ENCODE results near the gene DLG5.

The DLG5 gene

DNA sequence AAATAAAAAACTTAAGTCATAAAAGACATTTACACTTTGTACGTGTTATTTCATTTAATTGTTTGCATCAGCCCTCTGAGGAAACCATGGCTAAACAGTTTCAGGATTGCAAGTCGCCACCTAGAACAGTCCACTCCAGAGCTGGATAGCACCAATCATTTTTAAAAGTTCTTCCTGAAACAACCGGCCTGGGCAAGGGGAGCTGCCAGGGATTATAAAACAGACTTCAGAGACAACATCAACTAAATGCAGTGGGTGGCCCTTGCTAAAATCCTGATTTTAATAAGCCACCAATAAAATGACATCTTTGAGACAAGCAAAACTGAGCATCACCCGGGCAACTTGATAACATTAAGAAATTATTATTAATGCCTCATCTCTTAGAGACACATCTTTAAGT is 13.5 kb downstream of the DLG5 start:
- H3K4me1 ChIP-seq (ENCODE audit: control insufficient read depth, insufficient read depth, low read length) = peaks cover 5% of the 10 kb centered on the region
- no peaks in the 10 kb centered on the region for H3K27me3 ChIP-seq (ENCODE audit: control insufficient read depth, insufficient read depth, low read length, poor library complexity, severe bottlenecking)
- H3K27ac ChIP-seq (ENCODE audit: insufficient read depth, low read depth, low read length, poor library complexity, severe bottlenecking) = no peak overlapping the region
- no peak overlapping the region for H3K4me3 ChIP-seq (ENCODE audit: insufficient read depth, low read depth, low read length)
- 93 to 95% methylated on average over 3 to 4 of the region's 4 CpGs for WGBS, 2 experiments
- no peaks in the 10 kb centered on the region for H3K36me3 ChIP-seq (ENCODE audit: control insufficient read depth, insufficient read depth, low read length)
- no peaks in the 10 kb centered on the region for H3K9me3 ChIP-seq (ENCODE audit: control insufficient read depth, low read length)

DNA sequence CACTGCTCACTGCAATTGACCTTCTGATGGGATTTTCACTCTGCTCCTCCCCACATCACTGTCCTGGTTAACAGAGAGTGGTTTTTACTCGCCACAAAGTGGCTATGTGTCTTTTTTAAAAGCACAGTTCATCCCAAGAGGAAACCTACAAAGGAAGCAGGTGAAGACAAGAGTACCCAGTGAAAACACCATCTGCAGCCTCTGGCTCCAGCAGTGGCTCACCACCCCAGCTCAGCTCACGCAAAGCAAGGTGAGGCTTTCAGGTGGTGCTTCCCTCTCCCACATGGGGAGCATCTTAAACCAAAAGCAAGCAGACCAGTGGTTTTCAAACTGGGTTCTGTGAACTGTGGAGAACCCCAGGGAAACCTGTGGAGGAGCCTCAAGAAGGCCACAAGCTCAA is 14.0 kb downstream of the DLG5 start:
- Histone ChIP-seq H3K36me3 (ENCODE audit: control insufficient read depth, insufficient read depth, low read length) (no peaks in the 10 kb centered on the region), H3K4me1 (ENCODE audit: control insufficient read depth, insufficient read depth, low read length) (peaks cover 5% of the 10 kb centered on the region), H3K9me3 (ENCODE audit: control insufficient read depth, low read length) (no peaks in the 10 kb centered on the region), H3K27ac (ENCODE audit: insufficient read depth, low read depth, low read length, poor library complexity, severe bottlenecking) (no peak overlapping the region), H3K27me3 (ENCODE audit: control insufficient read depth, insufficient read depth, low read length, poor library complexity, severe bottlenecking) (no peaks in the 10 kb centered on the region), H3K4me3 (ENCODE audit: insufficient read depth, low read depth, low read length) (no peak overlapping the region)
- WGBS, 2 experiments = 89 to 93% methylated on average over 2 of the region's 2 CpGs

DNA sequence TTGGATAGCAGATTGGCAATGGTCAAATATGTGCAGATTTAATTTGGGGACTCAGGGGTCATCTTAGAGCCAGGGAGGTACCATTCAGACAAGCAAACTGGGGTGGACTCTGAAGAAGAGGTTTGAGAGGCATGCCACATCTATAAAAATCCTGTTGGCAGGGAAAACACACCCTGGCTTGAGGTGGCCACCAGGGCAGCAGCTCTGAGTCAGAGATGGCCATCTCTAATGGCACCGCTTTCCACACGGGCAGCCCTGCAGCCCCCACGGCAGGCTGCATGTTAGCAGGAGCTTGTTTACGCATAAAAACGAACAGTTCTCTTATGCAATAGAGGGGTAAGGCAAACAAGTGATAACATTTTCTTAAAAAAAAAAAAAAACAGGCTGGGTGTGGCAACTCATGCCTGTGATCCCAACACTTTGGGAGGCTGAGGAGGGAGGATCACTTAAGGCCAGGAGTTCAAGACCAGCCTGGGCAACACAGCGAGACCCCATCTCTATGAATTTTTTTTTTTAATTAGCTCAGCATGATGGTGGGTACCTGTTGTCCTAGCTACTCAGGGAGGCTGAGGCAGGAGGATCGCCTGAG is 14.9 kb downstream of the DLG5 start:
- Histone ChIP-seq H3K4me1 (ENCODE audit: control insufficient read depth, insufficient read depth, low read length) (peaks cover 5% of the 10 kb centered on the region), H3K4me3 (ENCODE audit: insufficient read depth, low read depth, low read length) (no peak overlapping the region), H3K36me3 (ENCODE audit: control insufficient read depth, insufficient read depth, low read length) (no peaks in the 10 kb centered on the region), H3K27ac (ENCODE audit: insufficient read depth, low read depth, low read length, poor library complexity, severe bottlenecking) (no peak overlapping the region), H3K9me3 (ENCODE audit: control insufficient read depth, low read length) (no peaks in the 10 kb centered on the region), H3K27me3 (ENCODE audit: control insufficient read depth, insufficient read depth, low read length, poor library complexity, severe bottlenecking) (no peaks in the 10 kb centered on the region)
- 90 to 94% methylated on average over 7 of the region's 7 CpGs for WGBS, 2 experiments

DNA sequence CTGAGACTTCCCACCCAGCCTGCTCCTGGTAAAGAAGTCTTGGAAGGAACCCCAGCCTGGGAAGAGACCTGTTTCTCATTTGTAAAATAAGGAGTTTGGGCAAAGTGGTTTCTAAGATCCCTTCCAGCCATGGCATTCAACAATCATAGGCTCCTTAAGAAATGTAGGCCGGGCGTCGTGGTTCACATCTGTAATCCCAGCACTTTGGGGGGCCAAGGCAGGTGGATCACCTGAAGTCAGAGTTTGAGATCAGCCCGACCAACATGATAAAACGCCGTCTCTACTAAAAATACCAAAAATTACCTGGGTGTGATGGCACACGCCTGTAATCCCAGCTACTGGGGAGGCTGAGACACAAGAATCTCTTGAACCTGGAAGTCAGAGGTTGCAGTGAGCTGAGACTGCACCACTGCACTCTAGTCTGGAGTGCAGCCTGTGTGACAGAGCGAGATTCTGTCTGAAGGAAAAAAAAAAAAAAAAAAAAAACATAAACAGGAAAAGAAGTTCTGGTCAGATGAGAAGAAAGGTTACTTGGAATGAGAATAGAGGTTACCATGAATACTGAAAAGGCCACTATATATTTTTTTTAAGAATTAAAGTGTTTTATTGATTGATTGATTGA is 15.9 kb downstream of the DLG5 start:
- Histone ChIP-seq H3K27ac (ENCODE audit: insufficient read depth, low read depth, low read length, poor library complexity, severe bottlenecking) (no peak overlapping the region), H3K27me3 (ENCODE audit: control insufficient read depth, insufficient read depth, low read length, poor library complexity, severe bottlenecking) (no peaks in the 10 kb centered on the region), H3K4me3 (ENCODE audit: insufficient read depth, low read depth, low read length) (no peak overlapping the region), H3K4me1 (ENCODE audit: control insufficient read depth, insufficient read depth, low read length) (peaks cover 5% of the 10 kb centered on the region), H3K36me3 (ENCODE audit: control insufficient read depth, insufficient read depth, low read length) (no peaks in the 10 kb centered on the region), H3K9me3 (ENCODE audit: control insufficient read depth, low read length) (no peaks in the 10 kb centered on the region)
- WGBS, 2 experiments = 84 to 86% methylated on average over 7 to 8 of the region's 8 CpGs

DNA sequence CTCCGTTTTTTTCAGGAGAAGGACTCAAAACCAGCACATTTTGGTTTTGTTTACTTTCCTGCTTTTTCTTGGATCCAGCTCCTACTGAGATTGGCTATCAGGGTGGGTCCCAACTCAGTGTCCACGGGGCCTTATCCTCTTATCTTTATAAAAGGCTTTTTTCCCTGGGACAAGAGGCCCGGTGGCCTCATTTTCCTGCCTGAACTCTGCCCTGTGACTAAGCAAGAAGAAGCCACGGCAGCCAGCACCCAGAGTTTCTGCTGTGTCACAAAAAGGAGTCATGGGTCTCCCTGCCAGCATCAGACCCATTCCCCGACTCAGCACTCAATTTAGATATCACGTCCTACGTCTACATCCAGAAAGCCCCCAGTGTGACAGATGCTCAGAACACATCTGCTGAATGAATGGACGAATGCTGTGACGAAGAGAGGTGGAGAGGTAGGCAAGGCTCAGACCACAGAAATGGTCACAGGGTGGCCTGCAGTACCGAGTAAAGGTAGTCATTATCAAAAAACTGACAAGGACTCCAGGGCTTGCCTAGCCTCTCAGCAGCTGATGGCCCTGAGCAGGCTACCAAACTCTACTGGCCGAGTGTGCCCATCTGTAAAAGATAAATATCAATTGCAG is 16.7 kb downstream of the DLG5 start:
- Histone ChIP-seq H3K4me1 (ENCODE audit: control insufficient read depth, insufficient read depth, low read length) (peaks cover 5% of the 10 kb centered on the region), H3K4me3 (ENCODE audit: insufficient read depth, low read depth, low read length) (no peak overlapping the region), H3K9me3 (ENCODE audit: control insufficient read depth, low read length) (no peaks in the 10 kb centered on the region), H3K27ac (ENCODE audit: insufficient read depth, low read depth, low read length, poor library complexity, severe bottlenecking) (no peak overlapping the region), H3K36me3 (ENCODE audit: control insufficient read depth, insufficient read depth, low read length) (no peaks in the 10 kb centered on the region), H3K27me3 (ENCODE audit: control insufficient read depth, insufficient read depth, low read length, poor library complexity, severe bottlenecking) (no peaks in the 10 kb centered on the region)
- WGBS, 2 experiments = 78 to 80% methylated on average over 11 of the region's 11 CpGs

DNA sequence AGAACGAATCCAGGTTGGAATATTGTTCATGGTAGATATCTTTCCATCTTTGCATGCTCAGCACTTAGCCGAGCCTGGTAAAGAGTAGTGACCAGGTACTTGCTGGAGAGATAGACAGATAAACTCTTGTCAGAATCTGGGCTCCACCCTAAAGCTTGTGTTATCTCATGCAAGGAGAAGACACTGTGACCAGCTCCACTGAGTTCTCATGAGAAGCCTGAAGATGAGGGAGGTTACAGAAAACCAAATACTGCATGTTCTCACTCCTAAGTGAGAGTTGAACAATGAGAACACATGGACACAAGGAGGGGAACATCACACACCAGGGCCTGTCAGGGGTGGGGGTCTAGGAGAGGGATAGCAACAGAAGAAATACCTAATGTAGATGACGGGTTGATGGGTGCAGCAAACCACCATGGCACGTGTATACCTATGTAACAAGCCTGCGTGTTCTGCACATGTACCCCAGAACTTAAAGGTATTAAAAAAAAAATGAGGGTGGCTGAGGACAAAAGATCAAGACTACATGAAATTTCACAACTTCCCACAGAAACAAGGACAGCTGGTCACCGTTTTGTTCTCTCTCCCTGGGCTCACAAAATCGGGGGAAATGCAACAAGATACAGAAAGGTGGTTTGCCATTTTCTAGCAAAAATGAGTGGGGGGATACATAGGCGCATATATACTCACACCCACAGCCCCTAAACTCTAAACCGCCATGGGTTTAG is 17.4 kb downstream of the DLG5 start:
- no peak overlapping the region for H3K27ac ChIP-seq (ENCODE audit: insufficient read depth, low read depth, low read length, poor library complexity, severe bottlenecking)
- H3K4me3 ChIP-seq (ENCODE audit: insufficient read depth, low read depth, low read length) = no peak overlapping the region
- 92 to 93% methylated on average over 9 of the region's 9 CpGs for WGBS, 2 experiments
- H3K27me3 ChIP-seq (ENCODE audit: control insufficient read depth, insufficient read depth, low read length, poor library complexity, severe bottlenecking) = no peaks in the 10 kb centered on the region
- no peaks in the 10 kb centered on the region for H3K9me3 ChIP-seq (ENCODE audit: control insufficient read depth, low read length)
- peaks cover 5% of the 10 kb centered on the region for H3K4me1 ChIP-seq (ENCODE audit: control insufficient read depth, insufficient read depth, low read length)
- H3K36me3 ChIP-seq (ENCODE audit: control insufficient read depth, insufficient read depth, low read length) = no peaks in the 10 kb centered on the region

DNA sequence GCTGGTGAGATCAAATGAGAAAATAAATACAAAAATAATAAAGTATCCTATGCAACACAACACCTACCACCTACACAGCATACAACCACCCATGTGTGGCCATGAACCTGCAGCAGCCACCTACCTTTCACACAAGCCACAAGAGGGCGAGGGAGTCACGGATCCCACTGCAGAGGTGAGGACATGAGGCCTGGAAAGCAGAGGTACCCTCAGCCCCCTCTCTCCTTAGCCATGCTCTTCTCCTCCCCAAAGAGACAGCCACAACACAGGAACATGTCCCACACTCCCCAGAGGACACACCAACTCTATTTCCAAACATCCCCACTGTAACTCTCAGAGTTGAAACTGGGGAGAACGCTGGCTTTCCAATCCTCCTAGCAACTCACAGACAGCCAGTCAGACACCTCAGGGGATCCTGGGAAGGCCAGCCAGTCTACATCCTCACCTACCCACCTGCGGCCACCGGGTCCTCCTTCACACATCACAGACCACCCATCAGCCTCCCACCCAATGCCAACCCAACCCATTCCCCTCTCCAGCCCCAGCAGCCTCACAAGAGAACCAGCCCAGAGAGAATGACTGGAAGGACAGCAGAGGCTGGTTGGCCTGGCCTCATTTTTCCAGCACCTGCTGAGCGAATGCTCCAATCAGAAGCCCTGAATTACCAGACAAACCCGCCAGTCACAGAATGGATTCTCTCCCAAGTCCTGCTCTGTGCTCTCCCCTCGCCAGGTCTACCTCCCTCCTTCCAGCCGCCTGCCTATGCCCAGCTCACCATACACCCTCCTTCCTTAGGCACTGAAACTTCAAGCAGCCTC is 18.4 kb downstream of the DLG5 start:
- Histone ChIP-seq H3K27ac (ENCODE audit: insufficient read depth, low read depth, low read length, poor library complexity, severe bottlenecking) (no peak overlapping the region), H3K4me1 (ENCODE audit: control insufficient read depth, insufficient read depth, low read length) (peaks cover 5% of the 10 kb centered on the region), H3K4me3 (ENCODE audit: insufficient read depth, low read depth, low read length) (no peak overlapping the region), H3K9me3 (ENCODE audit: control insufficient read depth, low read length) (no peaks in the 10 kb centered on the region), H3K36me3 (ENCODE audit: control insufficient read depth, insufficient read depth, low read length) (no peaks in the 10 kb centered on the region), H3K27me3 (ENCODE audit: control insufficient read depth, insufficient read depth, low read length, poor library complexity, severe bottlenecking) (no peaks in the 10 kb centered on the region)
- WGBS, 2 experiments = 86 to 89% methylated on average over 9 of the region's 9 CpGs

DNA sequence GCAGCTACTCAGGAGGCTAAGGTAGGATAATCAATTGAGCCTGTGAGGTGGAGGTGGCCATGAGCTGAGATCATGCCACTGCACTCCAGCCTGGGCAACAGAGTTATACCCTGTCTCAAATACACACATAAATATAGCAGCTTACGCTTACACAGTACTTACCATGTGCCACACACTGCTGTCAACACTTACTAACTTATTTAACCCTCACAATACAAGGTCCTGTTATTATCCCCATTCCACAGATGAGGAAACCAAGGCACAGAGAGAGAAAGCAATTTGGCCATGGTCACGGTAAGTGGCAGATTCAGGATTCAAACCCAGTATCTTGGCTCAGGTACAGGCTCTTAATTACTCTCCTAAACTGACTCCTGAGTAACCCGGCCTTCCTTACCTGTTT is 19.1 kb downstream of the DLG5 start:
- no peak overlapping the region for H3K4me3 ChIP-seq (ENCODE audit: insufficient read depth, low read depth, low read length)
- no peaks in the 10 kb centered on the region for H3K36me3 ChIP-seq (ENCODE audit: control insufficient read depth, insufficient read depth, low read length)
- H3K27me3 ChIP-seq (ENCODE audit: control insufficient read depth, insufficient read depth, low read length, poor library complexity, severe bottlenecking) = no peaks in the 10 kb centered on the region
- peaks cover 5% of the 10 kb centered on the region for H3K4me1 ChIP-seq (ENCODE audit: control insufficient read depth, insufficient read depth, low read length)
- H3K27ac ChIP-seq (ENCODE audit: insufficient read depth, low read depth, low read length, poor library complexity, severe bottlenecking) = no peak overlapping the region
- 92 to 96% methylated on average over 3 of the region's 3 CpGs for WGBS, 2 experiments
- no peaks in the 10 kb centered on the region for H3K9me3 ChIP-seq (ENCODE audit: control insufficient read depth, low read length)

DNA sequence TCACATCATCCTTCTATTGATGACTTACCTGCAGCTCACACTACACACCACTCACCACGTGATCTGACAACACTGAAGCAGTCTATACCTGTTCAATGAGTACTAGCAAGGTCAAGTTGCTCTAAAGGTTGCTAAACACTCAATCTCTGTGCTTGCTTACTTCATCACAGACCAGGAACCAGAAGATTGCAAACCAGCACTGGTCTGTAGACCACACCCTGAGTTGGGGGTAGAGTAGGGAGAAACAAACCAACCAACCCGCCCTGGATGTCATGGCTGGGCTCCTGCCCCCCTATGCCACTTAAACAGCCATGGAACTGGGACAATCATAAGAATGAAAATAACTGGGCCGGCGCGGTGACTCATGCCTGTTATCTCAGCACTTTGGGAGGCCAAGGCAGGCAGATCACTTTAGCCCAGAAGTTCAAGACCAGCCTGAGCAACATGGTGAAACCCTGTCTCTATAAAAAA is 19.6 kb downstream of the DLG5 start:
- Histone ChIP-seq H3K4me3 (ENCODE audit: insufficient read depth, low read depth, low read length) (no peak overlapping the region), H3K36me3 (ENCODE audit: control insufficient read depth, insufficient read depth, low read length) (no peaks in the 10 kb centered on the region), H3K9me3 (ENCODE audit: control insufficient read depth, low read length) (no peaks in the 10 kb centered on the region), H3K27ac (ENCODE audit: insufficient read depth, low read depth, low read length, poor library complexity, severe bottlenecking) (no peak overlapping the region), H3K27me3 (ENCODE audit: control insufficient read depth, insufficient read depth, low read length, poor library complexity, severe bottlenecking) (no peaks in the 10 kb centered on the region), H3K4me1 (ENCODE audit: control insufficient read depth, insufficient read depth, low read length) (peaks cover 5% of the 10 kb centered on the region)
- 95% methylated on average over 5 of the region's 5 CpGs for WGBS, 2 experiments
